Liver (tissue), 9 donors: ENCODE data around the gene CRYBG2. TPM values are rescaled to one million over a fixed set of nuclear protein-coding genes. Genes with fewer than 3 reads are reported as not detected.

Experiments
- DNase-seq: peaks from one replicate; pipeline ENCODE4 v3.0.0-alpha.2; 2017; ENCODE audit warnings: low spot score
- H3K27ac ChIP-seq, 2 donors: one replicate each; pipeline ENCODE4 v1.7.0; 2013; ENCODE audit warnings: inconsistent platforms in 2 of 2, low read length in 2 of 2, control low read depth in 1 of 2, low read depth in 1 of 2, mild to moderate bottlenecking in 1 of 2
- H3K27me3 ChIP-seq, 4 donors: one replicate each; pipeline versions ENCODE4 v1.6.1 to v1.7.0; 2013; ENCODE audit warnings: low read length in 3 of 4, inconsistent platforms in 1 of 4, mild to moderate bottlenecking in 1 of 4, moderate library complexity in 1 of 4; ENCODE audit not compliant: control insufficient read depth in 4 of 4, insufficient read depth in 4 of 4
- H3K36me3 ChIP-seq, 4 donors: one replicate each; pipeline versions ENCODE4 v1.6.1 to v1.7.0; 2013; ENCODE audit warnings: low read length in 3 of 4, mild to moderate bottlenecking in 3 of 4, low read depth in 1 of 4, moderate library complexity in 1 of 4; ENCODE audit not compliant: control insufficient read depth in 4 of 4, insufficient read depth in 3 of 4
- H3K4me1 ChIP-seq, 4 donors: one replicate each; pipeline versions ENCODE4 v1.6.1 to v1.7.0; 2013; ENCODE audit warnings: low read length in 3 of 4, mild to moderate bottlenecking in 3 of 4, moderate library complexity in 1 of 4; ENCODE audit not compliant: control insufficient read depth in 4 of 4, insufficient read depth in 4 of 4
- H3K4me3 ChIP-seq, 3 donors: one replicate each; pipeline versions ENCODE4 v1.6.1 to v1.7.0; 2013; ENCODE audit warnings: low read length in 3 of 3, control low read depth in 1 of 3, low read depth in 1 of 3, mild to moderate bottlenecking in 1 of 3
- H3K9ac ChIP-seq, 2 donors: one replicate each; pipeline ENCODE4 v1.7.0; 2013; ENCODE audit warnings: low read length in 2 of 2, mild to moderate bottlenecking in 2 of 2, moderate library complexity in 2 of 2, control low read depth in 1 of 2, low read depth in 1 of 2
- H3K9me3 ChIP-seq, 4 donors: one replicate each; pipeline versions ENCODE4 v1.6.1 to v1.7.0; 2013; ENCODE audit warnings: low read length in 3 of 4; ENCODE audit not compliant: control insufficient read depth in 4 of 4
- ATF3 ChIP-seq: IDR thresholded peaks from 2 replicates; pipeline ENCODE4 v1.6.1; 2016; ENCODE audit warnings: antibody characterized with exemption
- EGR1 ChIP-seq, 2 donors: IDR thresholded peaks; 2 replicates each; pipeline ENCODE4 v1.6.1; 2016 to 2018; ENCODE audit warnings: antibody characterized with exemption in 2 of 2, low read depth in 2 of 2
- FOXA1 ChIP-seq: IDR thresholded peaks from 2 replicates; pipeline ENCODE4 v1.6.1; 2016; ENCODE audit warnings: antibody characterized with exemption
- FOXA2 ChIP-seq: IDR thresholded peaks from 2 replicates; pipeline ENCODE4 v1.6.1; 2016; ENCODE audit warnings: antibody characterized with exemption
- GABPA ChIP-seq, 2 donors: IDR thresholded peaks in 1 of 2; conservative IDR thresholded peaks in 1 of 2; 2 replicates each; pipeline ENCODE4 v1.6.1; 2016; ENCODE audit warnings: antibody characterized with exemption in 2 of 2, mild to moderate bottlenecking in 1 of 2, moderate library complexity in 1 of 2
- HNF4A ChIP-seq, 2 donors: conservative IDR thresholded peaks; 2 replicates each; pipeline ENCODE4 v1.6.1; 2016; ENCODE audit warnings: antibody characterized with exemption in 2 of 2, mild to moderate bottlenecking in 2 of 2
- JUND ChIP-seq, 2 donors: IDR thresholded peaks; 2 replicates each; pipeline ENCODE4 v1.6.1; 2016; ENCODE audit warnings: antibody characterized with exemption in 2 of 2
- RAD21 ChIP-seq, 2 donors: IDR thresholded peaks; 2 replicates each; pipeline ENCODE4 v1.6.1; 2016; ENCODE audit warnings: antibody characterized with exemption in 2 of 2, mild to moderate bottlenecking in 2 of 2
- SP1 ChIP-seq: IDR thresholded peaks from 2 replicates; pipeline ENCODE4 v1.6.1; 2018; ENCODE audit warnings: antibody characterized with exemption, mild to moderate bottlenecking
- ZBTB33 ChIP-seq: IDR thresholded peaks from 2 replicates; pipeline ENCODE4 v1.6.1; 2016; ENCODE audit warnings: antibody characterized with exemption
- WGBS: extraction: QIAGEN DNeasy Blood & Tissue Kit; methylation state at CpG from one replicate; pipeline ENCODE4 v1.1.7; 2013; 5-methylcytosine and 5-hydroxymethylcytosine counted together
- polyA plus RNA-seq, 2 donors: library from polyadenylated mRNA; stranded (reverse) in 1 of 2; unstranded in 1 of 2; fragments of 200-250 nt in 1 of 2; fragments of >200 nt in 1 of 2; fragmentation: Nextera tagmentation in 1 of 2; extraction: Ambion mirVana in 1 of 2; gene quantifications; one replicate each; pipeline versions ENCODE4 v1.2.1 to v1.2.3, GENCODE V29; 2013 to 2015
- total RNA-seq, 2 donors: library from RNA; depleted of rRNA; stranded (reverse); fragments of >200 nt; gene quantifications; one replicate each; pipeline ENCODE4 v1.2.3, GENCODE V29; 2014
- TF ChIP-seq, protein P1 (sequence below): fragments of 150-350 bp; IDR thresholded peaks from 2 replicates; pipeline ENCODE4 v1.5.1; 2017; ENCODE audit warnings: improper control_type of control experiment, low read depth, low read length; ENCODE audit not compliant: missing input control
- donor health status: healthy.
- donor health status: healthy.
- donor health status: healthy.
- donor health status: healthy.
- donor health status: healthy.

CRYBG2 gene
- total and polyA plus RNA-seq, 4 donors = under 0.01 to 0.12 (median under 0.01) TPM; not detected in 1

- H3K27ac ChIP-seq = peak overlapping the region in 1 of 2 donors; percentile 56
- no peak overlapping the region for H3K9ac ChIP-seq
- H3K27me3 ChIP-seq = no peaks in the 10 kb centered on the region
- no peak for DNase-seq
- H3K9me3 ChIP-seq = no peaks in the 10 kb centered on the region
- WGBS = 83% methylated on average over 11 of the region's 11 CpGs
- H3K4me1 ChIP-seq = peaks cover 0 to 3% (median 0%) of the 10 kb centered on the region in 4 donors
- no peak overlapping the region for H3K4me3 ChIP-seq
- no peaks in the 10 kb centered on the region for H3K36me3 ChIP-seq
- TF ChIP-seq ATF3 (no peak), ZBTB33 (no peak), SP1 (no peak)
These were observed 63.1 kb downstream of the CRYBG2 start for GRCh38 chr1:26290882-26291261.

- H3K4me1 ChIP-seq = peaks cover 0 to 3% (median 0%) of the 10 kb centered on the region in 4 donors
- H3K27me3 ChIP-seq = no peaks in the 10 kb centered on the region
- H3K27ac ChIP-seq = peak overlapping the region; percentile 12 to 56
- TF ChIP-seq FOXA1 = no peak
- TF ChIP-seq GABPA (IDR thresholded peaks at IDR 0.05 in 1 of 2, conservative IDR thresholded peaks at IDR 0.05 in 1 of 2) = no peak
- no peak for DNase-seq
- H3K9me3 ChIP-seq = no peaks in the 10 kb centered on the region
- no peak overlapping the region for H3K9ac ChIP-seq
- H3K36me3 ChIP-seq = no peaks in the 10 kb centered on the region
- no peak overlapping the region for H3K4me3 ChIP-seq
- 75% methylated on average over 11 of the region's 11 CpGs for WGBS
These were observed 63.6 kb downstream of the CRYBG2 start for GRCh38 chr1:26290122-26290881.

DNA sequence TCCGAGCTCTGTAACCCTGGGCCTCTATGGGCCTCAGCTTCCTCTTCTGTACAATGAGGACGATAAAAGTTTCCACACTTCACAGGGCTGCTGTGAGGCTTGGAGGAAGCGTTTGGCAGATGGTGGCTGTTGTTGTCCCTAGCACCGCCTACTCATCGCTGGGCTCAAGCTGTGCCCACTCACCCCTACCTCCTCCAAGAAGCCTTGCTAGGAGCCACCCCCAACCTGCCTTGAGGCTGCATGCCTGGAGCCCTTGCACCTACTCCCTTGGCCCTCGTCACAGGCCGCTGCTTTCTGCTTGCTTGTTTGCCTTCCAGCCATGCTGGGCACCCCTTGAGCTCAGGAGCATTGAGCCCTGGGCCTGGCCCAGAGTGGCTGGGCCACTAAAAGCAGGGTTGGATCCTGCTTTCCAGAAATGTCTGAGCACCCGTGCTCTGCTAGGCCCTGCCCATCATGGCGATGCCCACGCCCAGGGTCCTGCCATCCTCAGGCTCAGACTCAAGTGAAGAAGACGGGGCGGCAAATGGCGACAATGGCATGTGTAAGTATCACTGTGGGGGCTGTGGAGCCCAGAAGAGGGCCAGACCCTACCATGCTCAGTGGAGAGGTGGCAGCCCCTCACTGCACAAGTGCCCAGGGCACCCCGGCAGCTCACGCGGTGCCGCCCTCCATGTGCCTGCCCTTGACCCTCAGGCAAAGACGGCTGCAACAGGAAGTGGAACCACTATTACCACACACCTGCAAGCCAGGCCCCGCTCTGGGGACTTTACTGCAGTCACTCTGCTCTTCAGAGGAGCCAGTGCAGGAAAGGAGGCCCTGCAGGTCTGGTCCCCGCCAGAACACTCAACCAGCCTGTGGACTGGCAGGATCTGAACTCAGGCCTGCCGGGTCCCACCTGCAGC, 64.5 kb downstream of the CRYBG2 start:
- Histone ChIP-seq H3K27ac (peak overlapping the region; percentile 43 to 71), H3K27me3 (no peaks in the 10 kb centered on the region), H3K4me1 (peaks cover 0 to 3% (median 0%) of the 10 kb centered on the region in 4 donors), H3K36me3 (no peaks in the 10 kb centered on the region), H3K9ac (no peak overlapping the region), H3K9me3 (no peaks in the 10 kb centered on the region), H3K4me3 (no peak overlapping the region)
- no peak for TF ChIP-seq RAD21 (IDR thresholded peaks at IDR 0.05)
- no peak for TF ChIP-seq GABPA (IDR thresholded peaks at IDR 0.05 in 1 of 2, conservative IDR thresholded peaks at IDR 0.05 in 1 of 2)
- no peak for TF ChIP-seq JUND (IDR thresholded peaks at IDR 0.05)
- TF ChIP-seq FOXA2 = no peak
- TF ChIP-seq HNF4A (conservative IDR thresholded peaks at IDR 0.05) = no peak
- no peak for TF ChIP-seq EGR1 (IDR thresholded peaks at IDR 0.05; ENCODE audit: low read depth in 2 of 2)
- TF ChIP-seq, protein P1, sequence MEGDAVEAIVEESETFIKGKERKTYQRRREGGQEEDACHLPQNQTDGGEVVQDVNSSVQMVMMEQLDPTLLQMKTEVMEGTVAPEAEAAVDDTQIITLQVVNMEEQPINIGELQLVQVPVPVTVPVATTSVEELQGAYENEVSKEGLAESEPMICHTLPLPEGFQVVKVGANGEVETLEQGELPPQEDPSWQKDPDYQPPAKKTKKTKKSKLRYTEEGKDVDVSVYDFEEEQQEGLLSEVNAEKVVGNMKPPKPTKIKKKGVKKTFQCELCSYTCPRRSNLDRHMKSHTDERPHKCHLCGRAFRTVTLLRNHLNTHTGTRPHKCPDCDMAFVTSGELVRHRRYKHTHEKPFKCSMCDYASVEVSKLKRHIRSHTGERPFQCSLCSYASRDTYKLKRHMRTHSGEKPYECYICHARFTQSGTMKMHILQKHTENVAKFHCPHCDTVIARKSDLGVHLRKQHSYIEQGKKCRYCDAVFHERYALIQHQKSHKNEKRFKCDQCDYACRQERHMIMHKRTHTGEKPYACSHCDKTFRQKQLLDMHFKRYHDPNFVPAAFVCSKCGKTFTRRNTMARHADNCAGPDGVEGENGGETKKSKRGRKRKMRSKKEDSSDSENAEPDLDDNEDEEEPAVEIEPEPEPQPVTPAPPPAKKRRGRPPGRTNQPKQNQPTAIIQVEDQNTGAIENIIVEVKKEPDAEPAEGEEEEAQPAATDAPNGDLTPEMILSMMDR = no peak
- WGBS = 85% methylated on average over 21 of the region's 21 CpGs
- no peak for DNase-seq
